ENCODE data around the gene LSM10. TPM values are rescaled to one million over a fixed set of nuclear protein-coding genes. Genes with fewer than 3 reads are reported as not detected.

Gene LSM10
- total and polyA plus RNA-seq, 2 experiments from 2014 or later = 10.4 to 80.2 TPM

DNA sequence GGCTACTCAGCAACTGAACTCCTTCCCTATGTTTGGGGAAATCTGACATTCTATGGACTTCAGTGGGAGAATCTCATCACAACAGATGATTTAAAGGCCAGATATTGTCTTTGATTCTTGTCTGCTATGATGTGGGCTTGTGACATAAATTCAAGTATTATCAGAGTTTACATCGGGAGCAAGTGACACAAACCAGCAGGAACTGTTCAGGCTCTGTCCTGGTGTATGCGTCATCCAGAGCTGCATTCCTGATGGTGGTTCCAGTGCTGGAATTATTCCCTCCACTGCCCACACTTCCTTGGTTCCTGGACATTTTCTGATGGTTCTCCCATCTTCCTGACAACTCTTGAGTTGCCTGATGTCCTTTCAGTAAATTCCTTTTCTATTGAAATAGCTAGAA, 10.8 kb upstream of the LSM10 start:
- H3K4me2 ChIP-seq (ENCODE audit: unreplicated experiment) = no peak overlapping the region
- H3K79me2 ChIP-seq (ENCODE audit: insufficient read depth) = no peaks in the 10 kb centered on the region; the same call in 1 of the 2 replicates
- no peaks in the 10 kb centered on the region for H3K9me2 ChIP-seq (ENCODE audit: insufficient read depth)
- H3K27me3 ChIP-seq (replicated peaks; ENCODE audit: insufficient read depth) = no peaks in the 10 kb centered on the region
- H3K27ac ChIP-seq = peak overlapping the region; percentile 24; the same call in 1 of the 2 replicates
- DNase-seq = peak; percentile 67
- 37 to 67% methylated on average over 2 of the region's 2 CpGs for WGBS, 2 experiments (ENCODE audit: low coverage in 1 of 2, low lambda C conversion rate in 2 of 2, missing lambda C conversion rate in 2 of 2)
- no peaks in the 10 kb centered on the region for H3K4me1 ChIP-seq (ENCODE audit: insufficient read depth)
- H3K9me3 ChIP-seq (ENCODE audit: low read depth) = no peaks in the 10 kb centered on the region
- no peak overlapping the region for H2AFZ ChIP-seq
- H3K4me3 ChIP-seq = no peak overlapping the region
- H3F3A ChIP-seq (ENCODE audit: insufficient read depth) = 0 out of 2 replicates have a peak, but pooled peaks cover 5% of the 10 kb centered on the region
- no peaks in the 10 kb centered on the region for H3K36me3 ChIP-seq (ENCODE audit: low read depth)
- H3K9ac ChIP-seq = no peak overlapping the region
- in situ Hi-C loops (cut with MboI) = no loop called here
- TF ChIP-seq EZH2 (IDR thresholded peaks at IDR 0.05; ENCODE audit: insufficient read depth, poor library complexity, severe bottlenecking) (no peak), EZH2phosphoT487 (IDR thresholded peaks at IDR 0.05; ENCODE audit: insufficient read depth, low read depth) (no peak)
- H4K20me1 ChIP-seq (ENCODE audit: insufficient read depth) = no peaks in the 10 kb centered on the region

DNA sequence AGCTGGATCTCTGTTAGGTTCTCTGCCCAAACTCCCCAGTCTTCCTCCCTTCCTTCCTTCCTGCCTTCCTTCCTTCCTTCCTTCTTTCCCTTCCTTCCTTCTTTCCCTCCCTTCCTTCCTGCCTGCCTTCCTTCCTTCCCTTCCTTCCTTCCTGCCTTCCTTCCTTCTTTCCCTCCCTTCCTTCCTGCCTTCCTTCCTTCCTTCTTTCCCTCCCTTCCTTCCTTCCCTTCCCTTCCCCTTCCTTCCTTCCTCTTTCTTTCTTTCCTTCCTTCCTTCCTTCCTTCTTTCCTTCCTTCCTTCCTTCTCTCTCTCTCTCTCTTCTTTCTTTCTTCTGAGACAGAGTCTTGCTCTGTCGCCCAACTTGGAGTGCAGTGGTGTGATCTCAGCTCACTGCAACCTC, 8.7 kb upstream of the LSM10 start:
- Histone ChIP-seq H3K4me3 (no peak overlapping the region), H3K4me2 (ENCODE audit: unreplicated experiment) (no peak overlapping the region), H4K20me1 (ENCODE audit: insufficient read depth) (no peaks in the 10 kb centered on the region), H3K27ac (no peak overlapping the region), H2AFZ (no peak overlapping the region), H3K4me1 (ENCODE audit: insufficient read depth) (peaks cover 10% of the 10 kb centered on the region), H3F3A (ENCODE audit: insufficient read depth) (0 out of 2 replicates have a peak, but pooled peaks cover 8% of the 10 kb centered on the region), H3K79me2 (ENCODE audit: insufficient read depth) (peaks cover 15% of the 10 kb centered on the region), H3K9me3 (ENCODE audit: low read depth) (no peaks in the 10 kb centered on the region), H3K9ac (no peak overlapping the region), H3K36me3 (ENCODE audit: low read depth) (no peaks in the 10 kb centered on the region), H3K9me2 (ENCODE audit: insufficient read depth) (no peaks in the 10 kb centered on the region), H3K27me3 (replicated peaks; ENCODE audit: insufficient read depth) (no peaks in the 10 kb centered on the region)
- 77 to 95% methylated on average over 1 of the region's 1 CpG for WGBS, 2 experiments (ENCODE audit: low coverage in 1 of 2, low lambda C conversion rate in 2 of 2, missing lambda C conversion rate in 2 of 2)
- no peak for TF ChIP-seq EZH2 (IDR thresholded peaks at IDR 0.05; ENCODE audit: insufficient read depth, poor library complexity, severe bottlenecking)
- TF ChIP-seq EZH2phosphoT487 (IDR thresholded peaks at IDR 0.05; ENCODE audit: insufficient read depth, low read depth) = no peak
- DNase-seq = no peak
- in situ Hi-C loops (cut with MboI) = no loop called here

DNA sequence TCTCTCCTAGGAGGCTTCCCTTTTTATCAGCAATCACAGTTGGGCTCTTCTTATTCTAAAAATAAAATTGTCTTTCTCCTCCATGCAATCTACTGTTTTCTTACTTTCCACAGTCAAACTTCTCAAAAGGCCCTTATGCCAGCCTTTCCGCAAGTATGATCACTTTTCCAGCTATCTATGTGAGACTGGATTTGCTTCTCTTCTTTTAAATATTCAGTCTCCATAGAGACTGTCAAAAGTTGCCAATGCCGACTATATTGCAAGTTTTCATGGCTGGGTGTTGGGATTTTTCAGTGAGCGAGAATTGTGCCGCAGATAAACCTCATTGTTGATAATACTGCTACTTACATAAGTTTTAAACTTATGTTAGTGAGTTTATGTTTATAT, 4.8 kb upstream of the LSM10 start:
- Histone ChIP-seq H4K20me1 (ENCODE audit: insufficient read depth) (no peaks in the 10 kb centered on the region), H3K36me3 (ENCODE audit: low read depth) (no peaks in the 10 kb centered on the region), H2AFZ (0 out of 2 replicates have a peak overlapping the region, but pooled peaks have one; percentile 91), H3K27ac (peak overlapping the region; percentile 97; the same call in 1 of the 2 replicates), H3K9ac (peak overlapping the region; percentile 19; the same call in 1 of the 2 replicates), H3K9me3 (ENCODE audit: low read depth) (no peaks in the 10 kb centered on the region), H3K4me3 (peak overlapping the region; percentile 94; the same call in 1 of the 2 replicates), H3K4me2 (ENCODE audit: unreplicated experiment) (peak overlapping the region; percentile 92), H3K27me3 (replicated peaks; ENCODE audit: insufficient read depth) (no peaks in the 10 kb centered on the region), H3F3A (ENCODE audit: insufficient read depth) (peaks cover 10% of the 10 kb centered on the region; the same call in 1 of the 2 replicates), H3K9me2 (ENCODE audit: insufficient read depth) (no peaks in the 10 kb centered on the region), H3K79me2 (ENCODE audit: insufficient read depth) (peaks cover 19% of the 10 kb centered on the region), H3K4me1 (ENCODE audit: insufficient read depth) (peaks cover 14% of the 10 kb centered on the region)
- DNase-seq = no peak
- in situ Hi-C loops (cut with MboI) = no loop called here
- 76 to 81% methylated on average over 4 of the region's 4 CpGs for WGBS, 2 experiments (ENCODE audit: low coverage in 1 of 2, low lambda C conversion rate in 2 of 2, missing lambda C conversion rate in 2 of 2)
- TF ChIP-seq EZH2phosphoT487 (IDR thresholded peaks at IDR 0.05; ENCODE audit: insufficient read depth, low read depth) (no peak), EZH2 (IDR thresholded peaks at IDR 0.05; ENCODE audit: insufficient read depth, poor library complexity, severe bottlenecking) (no peak)

DNA sequence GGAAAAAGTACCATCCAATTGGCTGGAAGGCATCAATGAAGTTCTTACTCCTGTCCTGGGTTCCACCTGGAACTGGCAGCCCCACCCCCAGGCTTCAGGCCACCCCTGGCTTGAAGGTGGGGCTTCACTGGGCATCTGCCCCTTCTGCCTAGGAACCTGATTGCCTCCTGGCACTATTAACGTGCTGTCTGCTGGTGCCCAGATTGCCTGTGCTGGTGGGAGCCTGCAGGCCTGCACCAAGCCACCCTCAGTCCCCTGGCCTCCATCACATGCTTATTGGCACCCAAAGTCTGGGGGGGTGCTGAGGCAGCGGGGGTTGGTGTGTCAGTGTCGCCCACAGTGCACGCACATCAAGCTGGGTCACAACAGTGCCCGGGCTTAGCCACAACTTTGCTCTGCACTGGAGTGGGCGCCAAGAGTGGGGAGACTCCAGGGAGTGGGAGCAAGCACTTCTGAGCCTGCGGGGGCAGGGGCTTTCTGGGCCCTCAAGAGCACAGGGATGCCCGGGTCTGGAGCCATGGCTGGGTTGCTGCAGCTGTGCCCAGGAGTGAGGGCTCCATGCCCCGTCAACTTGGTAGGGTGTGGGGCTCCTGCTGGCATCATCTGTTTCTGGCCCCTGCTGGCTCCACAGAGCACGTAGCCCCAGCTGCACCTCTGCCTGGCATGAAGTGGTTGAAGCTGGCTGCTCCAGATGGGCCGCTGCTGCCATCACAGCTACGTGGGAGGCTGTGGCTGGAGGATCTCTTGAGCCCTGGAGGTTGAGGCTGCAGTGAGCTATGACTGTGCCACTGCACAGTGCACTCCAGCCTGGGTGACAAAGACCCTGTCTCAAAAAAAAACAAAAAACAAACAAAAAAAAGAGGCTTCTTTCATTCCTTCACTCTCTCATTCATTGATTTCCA, 4.1 kb upstream of the LSM10 start:
- Histone ChIP-seq H3K9ac (peak overlapping the region; percentile 94), H3K4me2 (ENCODE audit: unreplicated experiment) (peak overlapping the region; percentile 92), H3K36me3 (ENCODE audit: low read depth) (no peaks in the 10 kb centered on the region), H3K27ac (peak overlapping the region; percentile 97), H3K4me1 (ENCODE audit: insufficient read depth) (peaks cover 14% of the 10 kb centered on the region), H4K20me1 (ENCODE audit: insufficient read depth) (no peaks in the 10 kb centered on the region), H2AFZ (peak overlapping the region; percentile 91), H3F3A (ENCODE audit: insufficient read depth) (peaks cover 10% of the 10 kb centered on the region; the same call in 1 of the 2 replicates), H3K4me3 (peak overlapping the region; percentile 94), H3K79me2 (ENCODE audit: insufficient read depth) (peaks cover 25% of the 10 kb centered on the region), H3K27me3 (replicated peaks; ENCODE audit: insufficient read depth) (no peaks in the 10 kb centered on the region), H3K9me2 (ENCODE audit: insufficient read depth) (no peaks in the 10 kb centered on the region), H3K9me3 (ENCODE audit: low read depth) (no peaks in the 10 kb centered on the region)
- DNase-seq = no peak
- in situ Hi-C loops (cut with MboI) = no loop called here
- no peak for TF ChIP-seq EZH2phosphoT487 (IDR thresholded peaks at IDR 0.05; ENCODE audit: insufficient read depth, low read depth)
- TF ChIP-seq EZH2 (IDR thresholded peaks at IDR 0.05; ENCODE audit: insufficient read depth, poor library complexity, severe bottlenecking) = no peak
- WGBS, 2 experiments (ENCODE audit: low coverage in 1 of 2, low lambda C conversion rate in 2 of 2, missing lambda C conversion rate in 2 of 2) = 75 to 78% methylated on average over 12 of the region's 12 CpGs

Measured in GM23248 (cell line).